Uterus (tissue), 4 donors: ENCODE results near the gene SPATA16. TPM values are rescaled to one million over a fixed set of nuclear protein-coding genes. Genes with fewer than 3 reads are reported as not detected.

Source experiments
- DNase-seq, 2 donors: peaks; one replicate each; pipeline ENCODE4 v3.0.0-alpha.2; 2019 to 2020
- H3K27ac ChIP-seq, 2 donors: fragments of 200-600 bp; sonication (generic); 1 replicate in 1 of 2; 2 replicates in 1 of 2; pipeline ENCODE4 v1.5.1; 2016 to 2018
- H3K27me3 ChIP-seq, 2 donors: fragments of 200-600 bp; sonication (generic); one replicate each; pipeline ENCODE4 v1.5.1; 2018 to 2019; ENCODE audit warnings: control low read depth in 1 of 2
- H3K36me3 ChIP-seq, 2 donors: fragments of 200-600 bp; sonication (generic); one replicate each; pipeline ENCODE4 v1.5.1; 2019; ENCODE audit warnings: control low read depth in 1 of 2
- H3K4me1 ChIP-seq, 2 donors: fragments of 200-600 bp; sonication (generic); one replicate each; pipeline ENCODE4 v1.5.1; 2018 to 2019; ENCODE audit warnings: control low read depth in 1 of 2
- H3K4me3 ChIP-seq, 2 donors: fragments of 200-600 bp; sonication (generic); 1 replicate in 1 of 2; 2 replicates in 1 of 2; pipeline ENCODE4 v1.5.1; 2018 to 2019; ENCODE audit warnings: mild to moderate bottlenecking in 1 of 2
- H3K9me3 ChIP-seq, 2 donors: fragments of 200-600 bp; sonication (generic); one replicate each; pipeline ENCODE4 v1.5.1; 2019; ENCODE audit warnings: control low read depth in 1 of 2
- CTCF ChIP-seq, 4 experiments: fragments of 200-600 bp in 2 of 4; fragments of 450-650 bp in 2 of 4; sonication (generic) in 2 of 4; IDR thresholded peaks; one replicate each; pipeline ENCODE4 v1.5.1; 2016 to 2019; ENCODE audit warnings: antibody characterized with exemption in 4 of 4, mild to moderate bottlenecking in 2 of 4, moderate library complexity in 1 of 4
- POLR2A ChIP-seq, 2 donors: fragments of 450-650 bp; IDR thresholded peaks; one replicate each; pipeline ENCODE4 v1.6.1; 2016; ENCODE audit warnings: antibody characterized with exemption in 2 of 2, mild to moderate bottlenecking in 1 of 2, moderate library complexity in 1 of 2
- intact Hi-C: fragments of 100-400 bp; cut with DNase I; formaldehyde crosslinking; loops from one replicate; pipeline ENCODE4 v1.15.1; 2023; ENCODE audit warnings: low total_unique reads
- total RNA-seq, 4 donors: library from RNA; depleted of rRNA in 3 of 4; stranded (reverse); fragments of >200 nt in 3 of 4; gene quantifications; one replicate each; pipeline versions ENCODE4 v1.1.0 to v1.2.4, GENCODE V29; 2014 to 2023
- donor health status: DM: yes; HTN: yes; CAD: no.

Gene SPATA16
- total RNA-seq, 4 donors from 2014 or later = not detected

GRCh38 chr3:173006006-173006405 lies 135.0 kb downstream of the SPATA16 start:
- H3K9me3 ChIP-seq = no peaks in the 10 kb centered on the region
- TF ChIP-seq CTCF (IDR thresholded peaks at IDR 0.05) (no peak), POLR2A (IDR thresholded peaks at IDR 0.05) (no peak)
- peaks cover 0 to 3% of the 10 kb centered on the region in 2 donors for H3K27me3 ChIP-seq
- H3K36me3 ChIP-seq = no peaks in the 10 kb centered on the region
- H3K4me1 ChIP-seq = no peaks in the 10 kb centered on the region
- no peak for DNase-seq
- no peak overlapping the region for H3K27ac ChIP-seq
- intact Hi-C loops = no loop called here
- no peak overlapping the region for H3K4me3 ChIP-seq

GRCh38 chr3:173004681-173005080 lies 136.4 kb downstream of the SPATA16 start:
- no peak overlapping the region for H3K4me3 ChIP-seq
- no peaks in the 10 kb centered on the region for H3K4me1 ChIP-seq
- no peak overlapping the region for H3K27ac ChIP-seq
- H3K9me3 ChIP-seq = no peaks in the 10 kb centered on the region
- peaks cover 0 to 3% of the 10 kb centered on the region in 2 donors for H3K27me3 ChIP-seq
- TF ChIP-seq POLR2A (IDR thresholded peaks at IDR 0.05) (no peak), CTCF (IDR thresholded peaks at IDR 0.05) (no peak)
- no peaks in the 10 kb centered on the region for H3K36me3 ChIP-seq
- no peak for DNase-seq
- intact Hi-C loops = no loop called here

GRCh38 chr3:173003956-173004355 lies 137.1 kb downstream of the SPATA16 start:
- Histone ChIP-seq H3K4me1 (no peaks in the 10 kb centered on the region), H3K4me3 (no peak overlapping the region), H3K9me3 (no peaks in the 10 kb centered on the region), H3K27me3 (peaks cover 0 to 3% of the 10 kb centered on the region in 2 donors), H3K27ac (no peak overlapping the region), H3K36me3 (no peaks in the 10 kb centered on the region)
- TF ChIP-seq CTCF (IDR thresholded peaks at IDR 0.05) (no peak), POLR2A (IDR thresholded peaks at IDR 0.05) (no peak)
- no peak for DNase-seq
- intact Hi-C loops = no loop called here

GRCh38 chr3:173003471-173003870 lies 137.6 kb downstream of the SPATA16 start:
- H3K27me3 ChIP-seq = peaks cover 0 to 3% of the 10 kb centered on the region in 2 donors
- intact Hi-C loops = no loop called here
- no peak for DNase-seq

GRCh38 chr3:173001622-173002021 lies 139.4 kb downstream of the SPATA16 start:
- no peak for DNase-seq
- Histone ChIP-seq H3K27ac (no peak overlapping the region), H3K36me3 (no peaks in the 10 kb centered on the region), H3K9me3 (no peaks in the 10 kb centered on the region), H3K27me3 (peaks cover 0 to 3% of the 10 kb centered on the region in 2 donors), H3K4me1 (no peaks in the 10 kb centered on the region), H3K4me3 (no peak overlapping the region)
- intact Hi-C loops = no loop called here
- TF ChIP-seq POLR2A (IDR thresholded peaks at IDR 0.05) (no peak), CTCF (IDR thresholded peaks at IDR 0.05) (no peak)

More at GRCh38 chr3:173003471-173003870, 137.6 kb downstream of the SPATA16 start:
- TF ChIP-seq POLR2A (IDR thresholded peaks at IDR 0.05) (no peak), CTCF (IDR thresholded peaks at IDR 0.05) (no peak)
- Histone ChIP-seq H3K36me3 (no peaks in the 10 kb centered on the region), H3K4me1 (no peaks in the 10 kb centered on the region), H3K9me3 (no peaks in the 10 kb centered on the region), H3K27ac (no peak overlapping the region), H3K4me3 (no peak overlapping the region)
